RWPE2 (cell line): ENCODE measurements around the gene TMEM178B.

Experiments
- ATAC-seq: fragments of 200-7000 bp; cut with Tn5 transposase; 3 replicates; pipeline ENCODE4 v1.9.1; 2021; ENCODE audit warnings: low read depth
- DNase-seq: peaks from one replicate; pipeline ENCODE4 v3.0.0-alpha.2; 2020; ENCODE audit warnings: low spot score
- H3K27ac ChIP-seq: fragments of 450-650 bp; 2 replicates; pipeline ENCODE4 v1.5.1; 2017; ENCODE audit warnings: mild to moderate bottlenecking; ENCODE audit not compliant: poor library complexity, severe bottlenecking
- H3K27me3 ChIP-seq: fragments of 250-450 bp; sonication (Bioruptor Pico); 2 replicates; pipeline ENCODE4 v1.5.1; 2021; ENCODE audit warnings: mild to moderate bottlenecking, moderate library complexity; ENCODE audit not compliant: insufficient read depth, poor library complexity, severe bottlenecking
- H3K36me3 ChIP-seq: fragments of 250-450 bp; sonication (Bioruptor Pico); 2 replicates; pipeline ENCODE4 v1.5.1; 2020; ENCODE audit warnings: low read depth, mild to moderate bottlenecking, moderate library complexity
- H3K4me1 ChIP-seq: fragments of 250-450 bp; sonication (Bioruptor Pico); 2 replicates; pipeline ENCODE4 v1.5.1; 2021; ENCODE audit warnings: mild to moderate bottlenecking, moderate library complexity; ENCODE audit not compliant: insufficient read depth, poor library complexity, severe bottlenecking
- H3K4me3 ChIP-seq: fragments of 250-450 bp; sonication (Bioruptor Pico); 2 replicates; pipeline ENCODE4 v1.5.1; 2021; ENCODE audit warnings: mild to moderate bottlenecking, moderate library complexity; ENCODE audit not compliant: severe bottlenecking
- H3K9me3 ChIP-seq: fragments of 250-450 bp; sonication (Bioruptor Pico); 2 replicates; pipeline ENCODE4 v1.5.1; 2021; ENCODE audit warnings: mild to moderate bottlenecking, moderate library complexity; ENCODE audit not compliant: severe bottlenecking
- TF ChIP-seq, protein P1 (sequence below): fragments of 450-650 bp; IDR thresholded peaks from one replicate; pipeline ENCODE4 v1.5.1; 2017; ENCODE audit warnings: mild to moderate bottlenecking, moderate library complexity; ENCODE audit not compliant: poor library complexity, severe bottlenecking

Gene TMEM178B

DNA sequence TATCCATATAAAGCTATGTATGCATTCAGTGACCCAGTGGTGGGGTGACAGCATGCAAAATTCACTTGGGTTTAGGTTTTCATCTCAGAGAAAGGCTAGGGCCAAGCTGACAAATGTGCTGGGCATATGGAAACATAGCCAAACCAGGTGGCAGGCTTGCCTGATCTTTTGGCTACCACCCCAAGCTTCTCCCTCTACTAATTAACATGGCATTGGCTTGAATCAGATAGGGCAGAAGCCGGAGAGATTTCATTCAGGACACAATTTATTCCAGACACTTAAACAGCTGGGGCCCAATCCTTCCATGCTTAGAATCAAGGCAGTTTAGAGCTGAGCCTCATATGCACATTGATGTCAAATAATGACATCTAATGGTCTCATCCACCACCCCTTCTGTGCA is 381.9 kb downstream of the TMEM178B start:
- Histone ChIP-seq H3K36me3 (no peaks in the 10 kb centered on the region), H3K27me3 (no peaks in the 10 kb centered on the region), H3K27ac (no peak overlapping the region), H3K9me3 (no peaks in the 10 kb centered on the region), H3K4me3 (no peak overlapping the region), H3K4me1 (peaks cover 15% of the 10 kb centered on the region)
- TF ChIP-seq, protein P1, sequence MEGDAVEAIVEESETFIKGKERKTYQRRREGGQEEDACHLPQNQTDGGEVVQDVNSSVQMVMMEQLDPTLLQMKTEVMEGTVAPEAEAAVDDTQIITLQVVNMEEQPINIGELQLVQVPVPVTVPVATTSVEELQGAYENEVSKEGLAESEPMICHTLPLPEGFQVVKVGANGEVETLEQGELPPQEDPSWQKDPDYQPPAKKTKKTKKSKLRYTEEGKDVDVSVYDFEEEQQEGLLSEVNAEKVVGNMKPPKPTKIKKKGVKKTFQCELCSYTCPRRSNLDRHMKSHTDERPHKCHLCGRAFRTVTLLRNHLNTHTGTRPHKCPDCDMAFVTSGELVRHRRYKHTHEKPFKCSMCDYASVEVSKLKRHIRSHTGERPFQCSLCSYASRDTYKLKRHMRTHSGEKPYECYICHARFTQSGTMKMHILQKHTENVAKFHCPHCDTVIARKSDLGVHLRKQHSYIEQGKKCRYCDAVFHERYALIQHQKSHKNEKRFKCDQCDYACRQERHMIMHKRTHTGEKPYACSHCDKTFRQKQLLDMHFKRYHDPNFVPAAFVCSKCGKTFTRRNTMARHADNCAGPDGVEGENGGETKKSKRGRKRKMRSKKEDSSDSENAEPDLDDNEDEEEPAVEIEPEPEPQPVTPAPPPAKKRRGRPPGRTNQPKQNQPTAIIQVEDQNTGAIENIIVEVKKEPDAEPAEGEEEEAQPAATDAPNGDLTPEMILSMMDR, result no peak
- no peak for DNase-seq
- ATAC-seq, result no peak

DNA sequence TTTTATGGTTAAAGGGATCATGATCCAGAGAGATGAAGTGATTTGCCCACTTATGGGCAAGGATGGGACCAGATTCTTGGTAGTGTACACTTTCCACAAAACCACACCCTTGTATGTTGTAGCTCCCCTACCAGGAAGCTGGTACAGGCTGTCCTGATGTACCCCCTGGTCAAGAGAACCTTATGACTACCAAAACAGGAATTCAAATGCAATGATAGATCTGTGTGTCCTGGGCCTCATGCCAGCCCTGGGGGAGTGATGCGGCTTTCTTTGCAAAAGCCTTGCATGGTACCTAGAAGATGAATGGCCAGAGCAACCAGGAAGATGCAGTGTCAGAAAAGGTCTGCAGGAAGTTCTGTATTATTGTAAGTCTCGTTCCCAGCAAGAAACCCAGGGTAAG is 382.4 kb downstream of the TMEM178B start:
- ATAC-seq, result peak; percentile 73
- DNase-seq, result no peak
- no peak overlapping the region for H3K4me3 ChIP-seq
- H3K36me3 ChIP-seq, result no peaks in the 10 kb centered on the region
- H3K27ac ChIP-seq, result no peak overlapping the region
- no peaks in the 10 kb centered on the region for H3K27me3 ChIP-seq
- no peaks in the 10 kb centered on the region for H3K9me3 ChIP-seq
- H3K4me1 ChIP-seq, result peaks cover 20% of the 10 kb centered on the region
- TF ChIP-seq, protein P1, result no peak

DNA sequence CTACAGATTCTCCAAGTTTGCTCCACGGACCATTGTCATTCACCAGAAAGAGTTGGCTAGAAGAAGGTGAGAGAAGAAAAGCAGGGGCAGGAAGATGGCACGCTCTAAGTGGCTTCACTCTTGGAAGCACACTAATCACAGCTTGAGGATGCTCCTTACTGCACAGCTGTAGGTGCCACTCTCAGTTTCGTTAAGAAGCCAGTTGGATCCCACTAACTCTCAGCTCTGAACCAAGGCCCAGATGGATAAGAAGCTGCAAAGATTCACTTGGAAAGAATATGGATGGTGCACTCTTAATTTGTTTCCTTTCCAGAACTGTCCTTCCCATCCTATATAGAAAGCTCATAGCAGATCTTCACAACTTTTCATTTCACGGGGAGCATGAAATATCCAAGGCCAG is 382.8 kb downstream of the TMEM178B start:
- peaks cover 24% of the 10 kb centered on the region for H3K4me1 ChIP-seq
- DNase-seq, result no peak
- H3K9me3 ChIP-seq, result no peaks in the 10 kb centered on the region
- no peak overlapping the region for H3K4me3 ChIP-seq
- H3K36me3 ChIP-seq, result no peaks in the 10 kb centered on the region
- H3K27me3 ChIP-seq, result no peaks in the 10 kb centered on the region
- H3K27ac ChIP-seq, result no peak overlapping the region
- TF ChIP-seq, protein P1, result no peak
- ATAC-seq, result no peak

DNA sequence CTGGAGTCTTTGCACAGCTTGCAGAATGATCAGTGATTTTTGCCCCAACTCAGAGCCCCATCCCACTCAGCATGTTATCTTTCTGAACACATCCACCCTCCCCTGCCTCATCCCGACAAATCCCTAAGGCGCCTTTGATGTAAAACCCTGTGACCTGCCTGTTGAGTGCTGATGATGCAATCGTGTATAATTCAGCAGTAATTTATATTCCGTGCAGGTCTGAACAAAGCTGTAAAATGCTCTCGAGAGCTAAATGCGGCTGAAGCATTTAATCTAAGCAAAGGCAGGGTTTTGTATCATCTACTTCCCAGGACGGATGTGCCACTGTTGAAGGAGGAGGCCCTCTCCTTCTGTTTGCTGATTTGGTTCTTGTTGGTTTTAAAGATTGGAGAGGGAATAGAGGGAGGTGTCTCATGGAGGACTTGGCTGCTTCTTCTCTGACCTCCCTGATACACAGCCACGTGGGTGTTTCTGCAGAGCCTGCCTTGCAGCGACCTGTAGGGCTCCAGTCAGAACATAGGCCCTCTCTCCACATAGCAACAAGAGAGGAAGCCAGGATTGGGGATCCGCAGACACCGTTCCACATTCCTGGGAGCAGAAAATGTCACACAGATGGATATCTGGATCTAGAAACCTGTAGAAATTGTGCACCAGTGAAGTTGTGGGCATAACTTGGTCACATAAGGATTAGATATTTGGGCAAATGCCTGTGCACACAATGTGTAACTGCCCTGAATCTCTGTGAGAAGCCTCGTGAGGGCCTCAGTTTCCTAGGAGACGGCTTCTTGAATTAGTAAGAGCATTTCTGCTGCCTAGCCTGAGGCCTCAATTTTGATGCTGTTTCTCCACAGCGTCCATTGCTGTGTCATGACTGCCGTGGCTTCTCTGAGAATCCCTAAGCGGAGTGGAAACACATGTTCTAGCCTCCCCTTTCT is 387.2 kb downstream of the TMEM178B start:
- Histone ChIP-seq H3K4me1 (peaks cover 24% of the 10 kb centered on the region), H3K36me3 (no peaks in the 10 kb centered on the region), H3K4me3 (no peak overlapping the region), H3K9me3 (no peaks in the 10 kb centered on the region), H3K27ac (peak overlapping the region; percentile 45), H3K27me3 (no peaks in the 10 kb centered on the region)
- peak; percentile 64 for ATAC-seq
- DNase-seq, result no peak
- TF ChIP-seq, protein P1, result no peak

DNA sequence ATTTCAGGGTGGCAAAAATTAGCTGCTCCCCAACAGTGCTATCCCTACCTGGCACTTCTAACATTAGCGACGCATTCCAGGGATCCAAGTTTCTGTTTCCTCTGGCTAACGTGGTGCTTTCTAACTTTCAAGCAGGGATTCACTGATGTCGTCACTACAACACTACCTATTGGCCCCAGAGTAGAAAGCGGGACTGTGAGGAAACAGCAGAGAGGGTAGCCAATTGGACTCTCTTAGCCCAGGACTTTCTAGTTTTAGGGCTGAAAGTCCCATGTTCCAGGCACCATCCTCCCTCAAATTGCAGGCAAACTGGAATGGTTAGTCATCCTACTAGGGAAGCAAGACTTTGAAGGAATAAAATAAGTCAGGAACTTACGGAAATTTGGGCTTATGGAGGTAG is 388.1 kb downstream of the TMEM178B start:
- no peaks in the 10 kb centered on the region for H3K9me3 ChIP-seq
- peaks cover 16% of the 10 kb centered on the region for H3K4me1 ChIP-seq
- no peaks in the 10 kb centered on the region for H3K36me3 ChIP-seq
- no peak for ATAC-seq
- no peak overlapping the region for H3K4me3 ChIP-seq
- TF ChIP-seq, protein P1, result no peak
- no peaks in the 10 kb centered on the region for H3K27me3 ChIP-seq
- H3K27ac ChIP-seq, result no peak overlapping the region
- no peak for DNase-seq
